GM19452 (cell line): ENCODE measurements around the gene CD200R1L.
A peak's percentile ranks its signal among the peaks of the same experiment; 100 is the strongest.
"Not testable (repeated sequence)": the region's sequence is repeated elsewhere in the genome, so short reads cannot be mapped to it uniquely, and the experiment has no call there.

Experiments
- ATAC-seq: cut with Tn5 transposase; IDR thresholded peaks from one replicate; pipeline ENCODE4 v1.9.1; 2021; ENCODE audit not compliant: unreplicated experiment

Gene CD200R1L

GRCh38 chr3:112846764-112847163 lies at the start of gene CD200R1L:
TSS of gene CD200R1L (minus strand) at chr3:112846864. CDS start at chr3:112829367, 17,497 bp downstream.
- ATAC-seq: no peak

- ATAC-seq: no peak
Observed at GRCh38 chr3:112894258-112894657, 47.6 kb upstream of the CD200R1L start.

GRCh38 chr3:112889357-112889756 lies 42.7 kb upstream of the CD200R1L start:
- no peak for ATAC-seq

GRCh38 chr3:112888381-112889085 lies 41.9 kb upstream of the CD200R1L start:
- ATAC-seq: no peak

GRCh38 chr3:112884678-112885290 lies 38.1 kb upstream of the CD200R1L start:
- no peak for ATAC-seq

GRCh38 chr3:112881891-112882290 lies 35.2 kb upstream of the CD200R1L start:
- ATAC-seq: no peak

GRCh38 chr3:112875561-112875960 lies 28.9 kb upstream of the CD200R1L start:
- ATAC-seq: no peak

GRCh38 chr3:112874725-112875124 lies 28.1 kb upstream of the CD200R1L start:
- peak; percentile 47 for ATAC-seq

GRCh38 chr3:112873632-112874031 lies 27.0 kb upstream of the CD200R1L start:
- no peak for ATAC-seq

GRCh38 chr3:112871735-112872134 lies 25.1 kb upstream of the CD200R1L start:
- no peak for ATAC-seq

- ATAC-seq: no peak
Observed at GRCh38 chr3:112865757-112866156, 19.1 kb upstream of the CD200R1L start.

- ATAC-seq: no peak
Observed at GRCh38 chr3:112860898-112861297, 14.2 kb upstream of the CD200R1L start.

- no peak for ATAC-seq
Observed at GRCh38 chr3:112858410-112859069, 11.9 kb upstream of the CD200R1L start.

- no peak for ATAC-seq
Observed at GRCh38 chr3:112857526-112857925, 10.9 kb upstream of the CD200R1L start.

- ATAC-seq: no peak
Observed at GRCh38 chr3:112856537-112856936, 9.9 kb upstream of the CD200R1L start.

- no peak for ATAC-seq
Observed at GRCh38 chr3:112855883-112856282, 9.2 kb upstream of the CD200R1L start.

- not testable (repeated sequence) for ATAC-seq
Observed at GRCh38 chr3:112855074-112855473, 8.4 kb upstream of the CD200R1L start.

- ATAC-seq: peak; percentile 32
Observed at GRCh38 chr3:112848196-112848595, 1.5 kb upstream of the CD200R1L start.

- ATAC-seq: peak; percentile 95
Observed at GRCh38 chr3:112847692-112848091, 1.0 kb upstream of the CD200R1L start.

- ATAC-seq: no peak
Observed at GRCh38 chr3:112845772-112846171, 892 bp downstream of the CD200R1L start.

GRCh38 chr3:112829046-112829445 lies 17.6 kb downstream of the CD200R1L start:
- no peak for ATAC-seq
